H9 (cell line): ENCODE data around the gene LAMC1. TPM values are rescaled to one million over a fixed set of nuclear protein-coding genes. Genes with fewer than 3 reads are reported as not detected.

Experiments
- DNase-seq: peaks from one replicate; pipeline ENCODE4 v3.0.0-alpha.2; 2017
- H2AFZ ChIP-seq: one replicate; pipeline ENCODE4 v1.6.1; 2013; ENCODE audit warnings: mild to moderate bottlenecking, low read length, control low read depth, moderate library complexity
- H2AK5ac ChIP-seq: 2 replicates; pipeline ENCODE4 v1.6.1; 2013; ENCODE audit warnings: low read length, control low read depth, mixed read lengths; ENCODE audit not compliant: insufficient read length
- H2BK120ac ChIP-seq: one replicate; pipeline ENCODE4 v1.6.1; 2013; ENCODE audit warnings: low read depth, mild to moderate bottlenecking, low read length, control low read depth, inconsistent platforms; ENCODE audit not compliant: poor library complexity, severe bottlenecking
- H2BK12ac ChIP-seq: 2 replicates; pipeline ENCODE4 v1.6.1; 2013; ENCODE audit warnings: low read length, control low read depth, mixed read lengths, low read depth; ENCODE audit not compliant: insufficient read length
- H2BK15ac ChIP-seq: 2 replicates; pipeline ENCODE4 v1.6.1; 2013; ENCODE audit warnings: low read depth, low read length, control low read depth
- H2BK20ac ChIP-seq: one replicate; pipeline ENCODE4 v1.6.1; 2013; ENCODE audit warnings: low read depth, mild to moderate bottlenecking, low read length, control low read depth, inconsistent platforms; ENCODE audit not compliant: poor library complexity, severe bottlenecking
- H2BK5ac ChIP-seq: 2 replicates; pipeline ENCODE4 v1.6.1; 2013; ENCODE audit warnings: low read length, control low read depth, mixed read lengths; ENCODE audit not compliant: insufficient read length
- H3K14ac ChIP-seq: 2 replicates; pipeline ENCODE4 v1.6.1; 2013; ENCODE audit warnings: low read length, control low read depth; ENCODE audit not compliant: insufficient read depth
- H3K18ac ChIP-seq: 2 replicates; pipeline ENCODE4 v1.6.1; 2013; ENCODE audit warnings: low read depth, mild to moderate bottlenecking, mixed read lengths, low read length, control low read depth; ENCODE audit not compliant: insufficient read length
- H3K23ac ChIP-seq: 2 replicates; pipeline ENCODE4 v1.6.1; 2013; ENCODE audit warnings: low read length, control low read depth, mixed read lengths, low read depth; ENCODE audit not compliant: insufficient read length
- H3K23me2 ChIP-seq: 2 replicates; pipeline ENCODE4 v1.6.1; 2013; ENCODE audit warnings: low read depth, mild to moderate bottlenecking, mixed read lengths, low read length, control low read depth; ENCODE audit not compliant: insufficient read length, poor library complexity, severe bottlenecking
- H3K27ac ChIP-seq: 2 replicates; pipeline ENCODE4 v1.5.1; 2013; ENCODE audit warnings: low read length, control low read depth, mixed read lengths, low read depth; ENCODE audit not compliant: insufficient read length
- H3K27me3 ChIP-seq: 2 replicates; pipeline ENCODE4 v1.6.1; 2013; ENCODE audit warnings: low read length, control low read depth, inconsistent platforms; ENCODE audit not compliant: insufficient read depth
- H3K4ac ChIP-seq: 2 replicates; pipeline ENCODE4 v1.6.1; 2013; ENCODE audit warnings: low read depth, mild to moderate bottlenecking, control low read depth, inconsistent platforms, low read length, moderate library complexity
- H3K4me1 ChIP-seq: 2 replicates; pipeline ENCODE4 v1.6.1; 2013; ENCODE audit warnings: low read length, control low read depth, inconsistent platforms; ENCODE audit not compliant: insufficient read depth
- H3K4me2 ChIP-seq: 2 replicates; pipeline ENCODE4 v1.6.1; 2013; ENCODE audit warnings: low read length, control low read depth, mixed read lengths; ENCODE audit not compliant: insufficient read length, insufficient read depth
- H3K56ac ChIP-seq: 2 replicates; pipeline ENCODE4 v1.6.1; 2013; ENCODE audit warnings: low read depth, mild to moderate bottlenecking, mixed read lengths, low read length, control low read depth; ENCODE audit not compliant: insufficient read length
- H3K79me1 ChIP-seq: 2 replicates; pipeline ENCODE4 v1.6.1; 2013; ENCODE audit warnings: low read depth, mild to moderate bottlenecking, moderate library complexity, low read length, control low read depth, inconsistent platforms; ENCODE audit not compliant: insufficient read depth, poor library complexity, severe bottlenecking
- H3K79me2 ChIP-seq: 2 replicates; pipeline ENCODE4 v1.6.1; 2013; ENCODE audit warnings: low read length, control low read depth, inconsistent platforms; ENCODE audit not compliant: insufficient read depth
- H3K9ac ChIP-seq: 2 replicates; pipeline ENCODE4 v1.6.1; 2013; ENCODE audit warnings: low read length, control low read depth, mixed read lengths; ENCODE audit not compliant: insufficient read length; ENCODE audit errors: extremely low read depth
- H3K9me3 ChIP-seq: one replicate; pipeline ENCODE4 v1.6.1; 2013; ENCODE audit warnings: low read depth, low read length, inconsistent platforms; ENCODE audit not compliant: control insufficient read depth
- H3T11ph ChIP-seq: one replicate; pipeline ENCODE4 v1.6.1; 2013; ENCODE audit warnings: mild to moderate bottlenecking, low read length, control low read depth, inconsistent platforms
- H4K20me1 ChIP-seq: one replicate; pipeline ENCODE4 v1.6.1; 2013; ENCODE audit not compliant: control insufficient read depth, insufficient read length, insufficient read depth
- H4K5ac ChIP-seq: 2 replicates; pipeline ENCODE4 v1.6.1; 2013; ENCODE audit warnings: low read depth, mild to moderate bottlenecking, mixed read lengths, low read length, control low read depth; ENCODE audit not compliant: insufficient read length
- H4K8ac ChIP-seq: replicated peaks from 2 replicates; pipeline ENCODE4 v1.6.1; 2013; ENCODE audit warnings: low read length, control low read depth, mixed read lengths, low read depth; ENCODE audit not compliant: insufficient read length
- H4K91ac ChIP-seq: 2 replicates; pipeline ENCODE4 v1.6.1; 2013; ENCODE audit warnings: low read depth, mild to moderate bottlenecking, moderate library complexity, mixed read lengths, low read length, control low read depth; ENCODE audit not compliant: insufficient read length
- H3K27ac Mint-ChIP-seq, 3 experiments: 2 replicates in 2 of 3; 3 replicates in 1 of 3; pipeline ENCODE4 v1.8.0; 2020 to 2021; ENCODE audit warnings: mixed read lengths in 3 of 3, mild to moderate bottlenecking in 1 of 3, moderate library complexity in 1 of 3
- H3K27me3 Mint-ChIP-seq: 2 replicates; pipeline ENCODE4 v1.8.0; 2021; ENCODE audit warnings: low read depth, mild to moderate bottlenecking, moderate library complexity, mixed read lengths
- H3K36me3 Mint-ChIP-seq, 3 experiments: 2 replicates in 2 of 3; 3 replicates in 1 of 3; pipeline ENCODE4 v1.8.0; 2020 to 2021; ENCODE audit warnings: low read depth in 3 of 3, mixed read lengths in 3 of 3; ENCODE audit not compliant: insufficient read depth in 1 of 3
- H3K4me1 Mint-ChIP-seq, 2 experiments: 2 replicates each; pipeline ENCODE4 v1.8.0; 2020; ENCODE audit warnings: mixed read lengths in 2 of 2
- H3K4me3 Mint-ChIP-seq, 2 experiments: 2 replicates in 1 of 2; 3 replicates in 1 of 2; pipeline ENCODE4 v1.8.0; 2020 to 2021; ENCODE audit warnings: mild to moderate bottlenecking in 2 of 2, mixed read lengths in 2 of 2, moderate library complexity in 1 of 2
- H3K9me3 Mint-ChIP-seq, 2 experiments: 2 replicates in 1 of 2; 3 replicates in 1 of 2; pipeline ENCODE4 v1.8.0; 2020; ENCODE audit warnings: mild to moderate bottlenecking in 2 of 2, mixed read lengths in 2 of 2, moderate library complexity in 1 of 2
- total RNA-seq: library from RNA; stranded (reverse); gene quantifications from 2 replicates; pipeline ENCODE4 v1.2.1, GENCODE V29; 2021
- TF ChIP-seq, protein P1 (sequence below): fragments of 200-600 bp; sonication (generic); conservative IDR thresholded peaks from 3 replicates; pipeline ENCODE4 v1.8.0; 2021; ENCODE audit warnings: antibody characterized with exemption, mild to moderate bottlenecking

LAMC1 gene
- total RNA-seq, 1 experiment from 2014 or later, result 96.2 TPM

DNA sequence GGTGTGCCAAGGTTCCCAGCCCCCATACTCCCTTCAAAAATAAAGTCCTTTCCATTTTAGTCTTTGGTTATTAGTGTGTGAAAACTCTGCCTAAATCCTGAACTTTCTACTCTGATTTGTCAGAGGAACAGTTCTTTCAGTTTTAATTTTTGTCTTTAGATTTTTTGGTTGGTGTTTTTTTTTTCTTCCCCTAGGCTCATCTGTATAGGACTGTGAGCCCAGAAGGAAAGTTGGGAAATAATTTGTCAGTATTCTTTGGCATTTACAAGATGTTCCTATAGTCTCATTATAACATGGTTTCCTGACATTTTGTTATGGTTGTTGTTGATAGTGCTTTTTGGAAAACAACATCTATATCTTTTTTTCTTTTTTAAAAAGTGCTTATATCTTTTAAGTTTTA is 38.0 kb downstream of the LAMC1 start:
- no peaks in the 10 kb centered on the region for H3K23me2 ChIP-seq
- Mint-ChIP-seq H3K36me3 (peaks cover 0 to 5% (median 2%) of the 10 kb centered on the region in 3 experiments; a peak in 4 of 7 replicates), H3K4me3 (no peak overlapping the region), H3K27ac (no peak overlapping the region), H3K4me1 (peaks cover 6 to 15% of the 10 kb centered on the region in 2 experiments), H3K27me3 (no peaks in the 10 kb centered on the region), H3K9me3 (peaks cover 2 to 5% of the 10 kb centered on the region in 2 experiments; a peak in 3 of 5 replicates)
- DNase-seq, result no peak
- no peak overlapping the region for H3K4me2 ChIP-seq
- H2BK15ac ChIP-seq, result no peak overlapping the region
- no peak overlapping the region for H3T11ph ChIP-seq
- H3K9me3 ChIP-seq, result no peaks in the 10 kb centered on the region
- H3K18ac ChIP-seq, result no peak overlapping the region
- no peak overlapping the region for H3K9ac ChIP-seq
- H4K5ac ChIP-seq, result no peak overlapping the region
- H2BK5ac ChIP-seq, result no peak overlapping the region
- H3K56ac ChIP-seq, result no peak overlapping the region
- no peak overlapping the region for H4K91ac ChIP-seq
- TF ChIP-seq, protein P1, sequence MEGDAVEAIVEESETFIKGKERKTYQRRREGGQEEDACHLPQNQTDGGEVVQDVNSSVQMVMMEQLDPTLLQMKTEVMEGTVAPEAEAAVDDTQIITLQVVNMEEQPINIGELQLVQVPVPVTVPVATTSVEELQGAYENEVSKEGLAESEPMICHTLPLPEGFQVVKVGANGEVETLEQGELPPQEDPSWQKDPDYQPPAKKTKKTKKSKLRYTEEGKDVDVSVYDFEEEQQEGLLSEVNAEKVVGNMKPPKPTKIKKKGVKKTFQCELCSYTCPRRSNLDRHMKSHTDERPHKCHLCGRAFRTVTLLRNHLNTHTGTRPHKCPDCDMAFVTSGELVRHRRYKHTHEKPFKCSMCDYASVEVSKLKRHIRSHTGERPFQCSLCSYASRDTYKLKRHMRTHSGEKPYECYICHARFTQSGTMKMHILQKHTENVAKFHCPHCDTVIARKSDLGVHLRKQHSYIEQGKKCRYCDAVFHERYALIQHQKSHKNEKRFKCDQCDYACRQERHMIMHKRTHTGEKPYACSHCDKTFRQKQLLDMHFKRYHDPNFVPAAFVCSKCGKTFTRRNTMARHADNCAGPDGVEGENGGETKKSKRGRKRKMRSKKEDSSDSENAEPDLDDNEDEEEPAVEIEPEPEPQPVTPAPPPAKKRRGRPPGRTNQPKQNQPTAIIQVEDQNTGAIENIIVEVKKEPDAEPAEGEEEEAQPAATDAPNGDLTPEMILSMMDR, result no peak
- peaks cover 2% of the 10 kb centered on the region for H3K79me1 ChIP-seq
- no peak overlapping the region for H3K4ac ChIP-seq
- H2BK20ac ChIP-seq, result no peak overlapping the region
- no peak overlapping the region for H3K23ac ChIP-seq
- H3K27me3 ChIP-seq, result no peaks in the 10 kb centered on the region
- H3K27ac ChIP-seq, result no peak overlapping the region
- no peak overlapping the region for H2BK12ac ChIP-seq
- H2BK120ac ChIP-seq, result no peak overlapping the region
- H3K4me1 ChIP-seq, result no peaks in the 10 kb centered on the region
- no peak overlapping the region for H4K8ac ChIP-seq
- no peak overlapping the region for H2AFZ ChIP-seq
- H4K20me1 ChIP-seq, result no peaks in the 10 kb centered on the region
- H3K14ac ChIP-seq, result no peak overlapping the region
- peaks cover 2% of the 10 kb centered on the region; the same call in 1 of the 2 replicates for H3K79me2 ChIP-seq
- H2AK5ac ChIP-seq, result no peak overlapping the region
